RCC 7860 (cell line): ENCODE measurements around the gene MT1H.
A peak's percentile ranks its signal among the peaks of the same experiment; 100 is the strongest.

Experiments used
- DNase-seq: peaks from one replicate; pipeline ENCODE4 v3.0.0-alpha.2; 2015; ENCODE audit warnings: low spot score
- FAIRE-seq: peaks from 2 replicates; lab custom pipeline; 2012; peaks lifted over from hg19 to GRCh38; lab: Jason Lieb, UNC

MT1H gene

DNA sequence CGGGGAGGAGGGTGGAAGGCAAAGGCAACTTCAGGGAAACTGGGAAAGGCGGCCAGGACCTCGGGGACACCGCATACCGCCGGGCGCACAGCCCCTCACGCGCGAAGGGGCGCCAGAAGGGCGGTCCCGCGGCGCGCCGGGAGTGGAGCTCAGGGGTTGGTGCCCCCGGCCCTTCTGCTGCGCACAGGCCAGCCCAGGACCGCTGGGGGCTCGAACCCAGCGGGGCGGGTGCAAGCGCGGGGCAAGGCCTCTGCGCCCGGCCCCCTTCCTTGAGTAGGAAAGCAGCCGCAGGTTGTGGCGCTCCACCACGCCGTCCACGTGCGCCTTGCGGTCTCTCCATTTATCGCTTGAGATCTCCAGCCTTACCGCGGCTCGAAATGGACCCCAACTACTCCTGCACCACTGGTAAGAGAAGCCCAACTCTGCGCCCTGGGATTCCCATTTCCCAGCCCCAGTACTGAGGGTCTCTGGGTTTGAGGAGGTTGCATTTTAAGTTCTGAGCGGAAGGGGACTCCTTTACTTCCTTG, 34.1 kb upstream of the MT1H start:
- DNase-seq (no peak), FAIRE-seq (no peak)

DNA sequence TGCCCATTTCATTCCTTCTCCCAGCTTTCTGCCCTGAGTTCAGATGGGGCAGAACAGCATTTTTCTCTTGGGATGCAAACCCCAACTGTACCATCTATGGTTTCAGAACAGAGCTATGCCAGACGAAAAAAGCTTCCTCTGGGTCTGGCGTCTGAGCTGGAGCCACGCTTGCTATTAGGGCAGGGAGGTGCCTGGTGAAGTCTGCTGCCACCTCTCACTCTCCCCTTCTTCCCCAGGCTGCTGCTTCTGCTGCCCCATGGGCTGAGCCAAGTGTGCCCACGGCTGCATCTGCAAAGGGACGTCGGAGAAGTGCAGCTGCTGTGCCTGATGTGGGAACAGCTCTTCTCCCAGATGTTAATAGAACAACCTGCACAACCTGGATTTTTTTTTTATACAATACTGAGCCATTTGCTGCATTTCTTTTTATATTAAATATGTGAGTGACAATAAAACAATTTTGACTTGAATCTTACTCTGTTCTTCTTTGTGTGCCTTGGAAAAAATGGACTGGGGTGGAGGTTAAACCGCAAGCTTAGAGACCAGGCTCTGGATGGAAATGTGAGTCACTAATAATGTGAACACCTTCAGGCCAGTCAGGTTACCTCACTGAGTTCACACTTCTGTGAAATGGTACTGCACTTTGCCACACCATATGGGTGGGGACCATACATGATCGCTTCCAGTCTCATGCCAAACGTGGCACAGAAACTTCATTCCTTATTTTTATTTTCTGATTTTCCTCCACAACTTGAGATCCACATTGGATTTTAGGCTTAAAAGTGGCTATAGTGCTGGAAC, 32.8 kb upstream of the MT1H start:
- FAIRE-seq, result no peak

DNA sequence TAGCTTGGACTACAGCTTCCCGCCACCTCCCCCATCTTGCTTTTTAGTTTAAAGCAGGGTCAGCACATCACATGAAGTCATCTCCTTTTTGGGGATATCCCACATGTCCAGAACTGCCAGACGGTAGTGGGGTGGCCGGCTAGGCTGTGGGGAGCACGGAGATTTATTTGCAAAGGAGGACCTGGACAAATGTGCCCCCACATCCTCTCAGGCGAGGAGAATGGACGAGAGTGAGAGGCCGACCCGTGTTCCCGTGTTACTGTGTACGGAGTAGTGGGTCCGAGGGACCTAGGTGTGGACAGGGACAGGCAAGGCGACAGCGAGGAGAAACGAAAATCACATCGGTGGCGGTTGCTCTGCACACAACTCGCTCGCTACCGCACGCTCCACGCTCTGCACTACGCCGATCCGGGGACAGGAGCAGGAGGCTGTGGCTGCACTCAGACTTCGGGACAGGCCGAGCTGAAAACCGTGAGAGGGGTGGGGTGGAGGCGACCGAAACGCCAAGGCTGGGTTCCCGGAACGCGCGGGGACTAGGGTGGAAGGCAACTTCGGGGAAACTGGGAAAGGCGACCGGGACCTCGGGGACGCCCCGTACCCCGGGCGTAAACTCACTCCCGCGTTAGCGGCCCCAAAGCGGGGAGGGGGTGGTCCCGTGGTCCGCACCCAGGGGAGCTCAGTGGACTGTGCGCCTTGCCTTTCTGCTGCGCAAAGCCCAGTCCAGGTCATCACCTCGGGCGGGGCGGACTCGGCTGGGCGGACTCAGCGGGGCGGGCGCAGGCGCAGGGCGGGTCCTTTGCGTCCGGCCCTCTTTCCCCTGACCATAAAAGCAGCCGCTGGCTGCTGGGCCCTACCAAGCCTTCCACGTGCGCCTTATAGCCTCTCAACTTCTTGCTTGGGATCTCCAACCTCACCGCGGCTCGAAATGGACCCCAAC, 31.5 kb upstream of the MT1H start, which contains the start of gene MT1A:
Gene MT1A (plus strand): TSS at position 853 of the 937 bp plus-strand sequence. CDS start 73 bp downstream, at position 926.
- DNase-seq (no peak), FAIRE-seq (no peak)

More for the DNA sequence above, 32.8 kb upstream of the MT1H start:
- no peak for DNase-seq

DNA sequence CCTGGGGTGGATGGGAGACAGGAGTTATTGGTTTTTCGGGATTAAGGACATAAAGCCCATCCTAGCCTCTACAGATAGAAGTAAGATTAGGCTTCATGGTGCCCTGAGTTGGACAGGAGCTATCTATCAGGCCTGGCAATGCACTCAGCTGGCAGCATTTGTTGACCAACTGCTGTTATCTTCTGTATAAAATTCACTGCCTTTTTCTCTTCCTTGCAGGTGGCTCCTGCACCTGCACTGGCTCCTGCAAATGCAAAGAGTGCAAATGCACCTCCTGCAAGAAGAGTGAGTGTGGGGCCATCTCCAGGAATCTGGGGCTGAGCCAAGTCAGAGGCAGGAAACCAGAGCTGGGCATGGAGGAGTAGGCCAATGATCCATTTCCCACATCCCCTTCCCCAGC, 30.6 kb upstream of the MT1H start:
- no peak for FAIRE-seq
- DNase-seq, result no peak

DNA sequence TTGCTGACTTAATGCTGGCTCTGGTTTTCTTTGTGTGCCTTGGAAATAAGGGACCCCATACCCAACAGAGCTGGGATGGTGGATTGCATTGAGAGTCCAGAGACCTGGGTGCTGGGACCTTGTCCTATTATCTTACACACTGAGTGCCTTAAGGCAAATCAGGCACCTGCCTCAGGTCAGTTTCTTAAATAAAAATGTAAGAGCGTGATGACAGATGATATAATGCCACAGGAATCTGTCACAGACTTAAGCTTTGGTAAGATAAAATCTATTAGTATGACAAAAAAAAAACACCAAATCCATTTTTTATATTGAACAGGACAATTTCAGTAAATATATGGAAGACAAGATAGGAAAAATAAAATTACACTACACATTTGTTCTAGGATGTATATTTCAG, 29.5 kb upstream of the MT1H start:
- no peak for FAIRE-seq
- no peak for DNase-seq

DNA sequence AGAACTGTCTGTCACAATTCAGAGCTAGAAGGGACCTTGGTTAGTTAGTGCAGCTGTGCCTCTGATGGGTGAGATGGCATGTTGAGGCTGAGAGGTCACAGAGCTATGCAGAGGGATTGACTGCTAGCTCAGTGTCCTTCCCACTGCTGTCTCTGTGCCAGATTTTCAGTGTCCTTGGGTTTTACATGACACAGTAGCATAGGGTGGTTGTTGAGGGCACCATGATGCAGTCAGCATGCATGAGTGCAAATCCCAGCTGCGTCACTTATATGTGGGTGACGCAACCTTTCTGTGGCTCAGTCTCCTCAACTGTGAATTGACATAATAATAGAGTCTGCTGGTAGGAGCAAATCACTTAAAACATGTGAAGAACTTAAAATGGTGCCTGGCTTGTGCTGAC, 28.4 kb upstream of the MT1H start:
- no peak for FAIRE-seq
- DNase-seq, result no peak

DNA sequence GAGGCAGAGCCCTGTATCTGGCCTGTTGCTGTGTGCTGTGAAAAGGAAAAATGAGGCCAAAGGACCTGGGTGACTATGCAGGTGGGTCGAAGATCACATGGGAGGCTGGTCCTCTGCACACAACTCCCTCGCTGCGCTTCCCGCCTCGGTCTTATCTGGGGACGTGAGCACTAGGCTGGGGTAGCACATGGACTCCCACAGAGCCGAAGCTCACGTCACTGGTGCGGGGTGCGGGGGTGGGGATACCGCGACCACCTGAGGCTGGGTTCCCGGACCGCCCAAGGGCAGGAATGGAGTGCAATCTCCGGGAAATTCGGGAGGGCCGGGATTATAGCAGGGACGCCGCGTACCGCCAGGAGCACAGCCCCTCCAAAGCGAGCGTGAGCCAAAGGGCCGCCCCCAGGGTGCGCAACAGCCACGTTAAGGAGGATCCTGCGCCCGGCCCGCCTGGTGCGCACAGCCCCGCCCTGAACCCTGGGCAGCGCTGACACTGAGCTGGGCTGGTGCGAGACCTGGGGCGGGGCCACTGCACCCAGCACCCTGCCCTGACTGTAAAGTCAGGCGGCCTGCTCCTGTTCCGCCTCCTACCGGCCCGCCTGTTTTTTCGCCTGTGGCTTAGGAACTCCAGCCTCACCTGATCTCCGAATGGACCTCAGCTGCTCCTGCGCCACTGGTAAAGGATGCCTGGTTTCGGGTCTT, 26.4 kb upstream of the MT1H start:
- FAIRE-seq, result no peak
- DNase-seq, result peak; percentile 6

DNA sequence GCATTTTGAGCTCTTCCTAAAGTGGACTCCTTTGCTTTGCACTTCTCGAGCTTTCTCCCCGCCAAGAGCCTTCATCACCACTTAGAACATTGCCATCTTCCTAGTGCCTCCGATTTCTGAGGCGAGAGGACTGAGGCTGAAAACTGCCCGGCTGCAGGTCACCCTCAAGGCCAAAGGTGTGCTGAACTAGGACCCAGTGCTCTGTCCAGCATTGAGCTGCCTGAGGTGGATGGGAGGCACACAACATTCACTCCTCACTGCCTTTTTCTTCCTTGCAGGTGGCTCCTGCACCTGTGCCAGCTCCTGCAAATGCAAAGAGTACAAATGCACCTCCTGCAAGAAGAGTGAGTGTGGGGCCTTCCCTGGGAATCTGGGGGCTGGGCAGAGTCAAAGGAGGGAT, 25.8 kb upstream of the MT1H start:
- FAIRE-seq, result no peak

DNA sequence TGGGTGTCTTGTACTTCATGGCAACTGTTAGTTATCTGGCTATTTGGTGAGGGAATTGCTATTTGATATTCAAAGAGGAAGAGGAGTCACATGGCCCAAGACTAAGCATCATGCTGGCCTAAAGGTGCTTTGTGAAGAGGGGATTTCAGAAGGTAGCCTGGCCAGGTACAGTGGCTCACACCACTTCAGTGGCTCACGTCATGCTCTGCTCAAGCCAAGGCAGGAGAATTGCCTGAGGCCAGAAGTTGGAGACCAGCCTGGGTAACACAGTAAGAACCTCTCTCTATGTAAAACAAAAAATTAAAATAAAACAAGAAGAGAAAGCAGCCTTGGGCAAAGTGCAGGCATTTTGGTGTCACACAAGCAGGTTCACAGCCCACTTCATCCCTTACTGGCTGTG, 24.3 kb upstream of the MT1H start:
- DNase-seq (no peak), FAIRE-seq (no peak)

More for the DNA sequence above, 25.8 kb upstream of the MT1H start:
- no peak for DNase-seq

DNA sequence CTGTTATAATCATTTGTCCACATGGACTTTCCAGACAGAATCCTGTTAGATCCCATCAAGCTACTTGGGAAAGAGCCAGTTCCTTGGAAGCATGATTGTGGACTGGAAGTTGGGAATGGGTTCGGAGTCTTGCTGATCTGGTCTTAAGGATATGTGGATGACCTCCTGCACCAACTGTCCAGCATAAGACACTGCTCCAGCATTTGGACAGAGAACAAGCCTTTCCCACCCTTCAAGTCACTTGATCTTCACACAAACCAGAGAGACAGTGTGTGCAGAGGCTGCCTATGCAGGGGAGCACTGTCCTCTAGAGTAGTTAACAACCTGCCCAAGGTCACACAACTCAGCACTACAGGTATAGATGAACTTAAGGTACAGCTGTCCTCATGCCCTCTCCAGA, 23.8 kb upstream of the MT1H start:
- DNase-seq, result no peak
- FAIRE-seq, result no peak

DNA sequence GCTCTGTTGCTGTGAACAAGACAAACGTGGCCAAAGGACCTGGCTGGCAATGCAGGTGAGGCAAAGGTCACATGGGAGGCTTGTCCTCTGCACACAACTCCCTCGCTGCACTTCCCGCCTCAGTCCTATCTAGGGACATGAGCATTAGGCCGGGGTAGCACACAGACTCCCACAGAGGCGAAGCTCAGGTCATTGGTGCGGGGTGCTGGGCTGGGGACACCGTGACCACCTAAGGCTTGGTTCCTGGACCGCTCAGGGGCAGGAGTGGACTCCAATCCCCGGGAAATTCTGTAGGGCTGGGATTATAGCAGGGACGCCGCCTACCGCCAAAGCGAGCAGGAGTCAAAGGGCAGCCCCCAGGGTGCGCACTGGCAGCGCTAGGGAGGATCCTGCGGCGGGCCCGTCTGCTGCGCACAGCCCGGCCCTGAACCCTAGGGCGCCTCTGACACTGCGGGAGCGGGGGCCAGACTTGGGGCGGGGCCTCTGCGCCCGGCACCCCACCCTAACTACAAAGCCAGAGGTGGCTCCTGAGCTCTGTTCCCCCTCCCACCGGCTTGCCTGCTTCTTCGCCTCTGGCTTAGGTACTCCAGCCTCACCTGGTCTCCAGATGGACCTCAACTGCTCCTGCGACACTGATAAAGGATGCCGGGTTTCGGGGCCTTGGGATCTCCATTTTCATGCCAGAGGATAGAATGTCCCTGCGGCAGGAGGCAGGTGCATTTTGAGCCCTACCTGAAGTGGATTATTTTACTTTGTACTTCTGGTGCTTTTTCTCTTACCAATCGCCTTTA, 21.8 kb upstream of the MT1H start:
- FAIRE-seq (no peak), DNase-seq (no peak)

DNA sequence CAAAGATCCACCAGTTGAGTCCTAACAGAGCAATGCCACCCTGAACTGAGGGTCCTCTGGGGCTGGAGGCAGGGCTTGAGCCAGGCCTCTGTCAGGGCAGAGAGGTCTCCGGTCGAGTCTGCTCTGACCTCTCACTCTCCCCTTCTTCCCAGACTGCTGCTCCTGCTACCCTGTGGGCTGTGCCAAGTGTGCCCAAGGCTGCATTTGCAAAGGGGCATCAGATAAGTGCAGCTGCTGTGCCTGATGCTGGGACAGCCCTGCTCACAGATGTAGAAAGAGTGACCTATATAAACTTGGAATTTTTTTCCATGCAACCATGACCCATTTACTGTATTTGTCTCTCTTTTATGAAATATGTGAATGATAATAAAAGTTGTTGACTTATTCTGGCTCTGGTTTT, 20.3 kb upstream of the MT1H start:
- no peak for DNase-seq
- no peak for FAIRE-seq

DNA sequence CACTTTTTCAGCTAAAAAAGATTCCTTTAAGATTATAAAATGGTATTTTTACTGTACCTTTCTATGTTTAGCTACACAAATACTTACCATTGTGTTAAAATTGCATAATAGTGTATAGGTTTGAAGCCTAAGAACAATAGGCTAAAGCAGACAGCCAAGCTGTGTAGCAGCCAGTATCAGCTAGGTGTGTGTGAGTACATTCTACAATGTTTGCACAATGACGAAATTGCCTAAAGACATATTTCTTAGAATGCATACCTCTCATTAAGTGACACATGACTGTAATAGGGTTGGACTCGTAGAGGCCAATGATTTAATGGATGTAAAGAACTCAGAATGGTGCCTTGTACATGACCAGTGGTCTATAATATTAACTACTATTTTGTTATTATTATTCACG, 19.8 kb upstream of the MT1H start:
- DNase-seq (no peak), FAIRE-seq (no peak)

DNA sequence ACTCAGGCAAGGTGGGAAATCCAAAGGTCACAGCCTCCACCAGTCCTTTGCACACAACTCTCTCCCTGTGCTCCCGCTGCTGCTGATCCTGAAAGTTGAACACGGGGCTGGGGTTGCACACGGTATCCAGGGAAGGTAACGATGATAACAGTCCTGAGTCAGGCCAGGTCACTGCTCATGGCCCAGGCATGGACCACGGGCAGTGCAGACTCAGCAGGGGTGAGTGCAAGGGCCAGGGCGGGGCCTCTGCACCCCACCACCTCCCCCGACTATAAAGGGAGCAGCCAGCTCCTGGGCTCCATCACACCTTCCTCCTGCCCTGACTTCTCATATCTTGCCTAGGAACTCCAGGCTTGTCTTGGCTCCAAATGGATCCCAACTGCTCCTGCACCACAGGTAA, 18.0 kb upstream of the MT1H start, which contains the start of gene MT1B:
Gene MT1B (plus strand): TSS at position 301 of the 400 bp plus-strand sequence. CDS start 68 bp downstream, at position 369.
- DNase-seq (no peak), FAIRE-seq (no peak)

DNA sequence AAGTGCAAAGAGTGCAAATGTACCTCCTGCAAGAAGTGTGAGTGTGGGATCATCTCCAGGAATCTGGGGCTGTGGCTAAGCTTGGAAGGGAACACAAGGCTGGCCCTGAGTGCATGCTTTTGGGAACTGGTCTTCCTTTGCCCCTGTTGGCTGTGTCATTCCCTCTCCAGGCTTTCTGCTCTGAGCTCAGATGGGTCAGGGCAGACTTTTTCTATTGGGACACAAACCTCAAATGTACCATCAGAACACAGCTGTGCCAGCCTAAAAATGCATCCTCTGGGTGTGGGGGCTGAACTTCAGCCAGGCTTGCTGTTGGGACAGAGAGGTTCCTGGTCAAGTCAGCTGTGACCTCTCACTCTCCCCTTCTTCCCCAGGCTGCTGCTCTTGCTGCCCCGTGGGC, 17.0 kb upstream of the MT1H start:
- no peak for FAIRE-seq
- DNase-seq, result no peak

DNA sequence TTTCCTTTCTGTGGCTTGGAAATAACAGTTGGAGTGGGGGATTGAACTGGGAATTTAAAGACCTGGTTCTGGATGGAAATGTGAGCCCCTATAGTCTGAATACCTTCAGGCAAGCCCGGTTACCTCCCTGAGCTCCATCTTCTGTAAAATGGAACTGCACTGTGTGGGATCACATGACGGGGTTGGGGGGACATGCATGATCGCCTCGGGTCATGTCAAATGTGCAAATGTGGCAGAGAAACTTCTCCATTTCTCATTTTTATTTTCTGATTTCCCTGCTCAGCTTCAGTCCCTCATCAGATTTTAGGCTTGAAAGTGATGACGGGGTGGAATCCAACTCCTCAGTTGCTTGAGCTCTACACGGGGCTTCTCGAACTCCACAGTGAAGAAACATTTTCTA, 16.4 kb upstream of the MT1H start:
- FAIRE-seq, result no peak
- no peak for DNase-seq

DNA sequence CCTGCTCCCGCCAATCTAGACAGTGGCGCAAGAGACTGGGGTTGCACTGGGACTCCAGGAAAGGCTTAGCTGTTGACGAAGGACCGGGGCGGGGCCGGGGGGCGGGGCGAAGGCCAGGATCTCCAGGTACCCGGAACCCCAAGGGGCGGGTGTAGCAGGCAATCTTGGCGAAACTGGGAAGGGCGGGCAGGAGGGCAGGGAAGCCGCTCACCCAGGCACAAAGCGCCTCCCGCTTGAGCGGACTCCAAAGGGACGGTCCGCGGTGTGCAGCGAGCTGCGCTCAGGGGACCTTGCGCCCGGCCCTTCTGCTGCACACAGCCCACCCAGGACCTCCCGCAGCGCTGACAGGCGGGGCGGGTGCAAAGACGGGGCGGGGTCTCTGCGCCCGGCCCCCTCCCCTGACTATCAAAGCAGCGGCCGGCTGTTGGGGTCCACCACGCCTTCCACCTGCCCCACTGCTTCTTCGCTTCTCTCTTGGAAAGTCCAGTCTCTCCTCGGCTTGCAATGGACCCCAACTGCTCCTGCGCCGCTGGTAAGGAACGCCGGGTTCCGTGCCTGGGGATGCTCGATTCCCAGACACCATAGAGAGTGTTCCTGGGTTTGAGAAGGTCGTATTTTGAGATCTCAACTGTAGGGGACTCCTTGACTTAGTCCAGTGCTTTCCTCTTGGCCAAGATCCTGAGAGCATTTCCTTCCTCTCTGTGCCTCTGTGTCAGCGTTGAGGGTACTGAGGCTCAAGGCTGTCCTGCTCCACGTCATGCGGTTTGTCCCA, 11.9 kb upstream of the MT1H start, which contains the start of gene MT1F:
Gene MT1F (plus strand): TSS at position 405 of the 772 bp plus-strand sequence. CDS start 100 bp downstream, at position 505.
- FAIRE-seq (no peak), DNase-seq (peak; percentile 50)

DNA sequence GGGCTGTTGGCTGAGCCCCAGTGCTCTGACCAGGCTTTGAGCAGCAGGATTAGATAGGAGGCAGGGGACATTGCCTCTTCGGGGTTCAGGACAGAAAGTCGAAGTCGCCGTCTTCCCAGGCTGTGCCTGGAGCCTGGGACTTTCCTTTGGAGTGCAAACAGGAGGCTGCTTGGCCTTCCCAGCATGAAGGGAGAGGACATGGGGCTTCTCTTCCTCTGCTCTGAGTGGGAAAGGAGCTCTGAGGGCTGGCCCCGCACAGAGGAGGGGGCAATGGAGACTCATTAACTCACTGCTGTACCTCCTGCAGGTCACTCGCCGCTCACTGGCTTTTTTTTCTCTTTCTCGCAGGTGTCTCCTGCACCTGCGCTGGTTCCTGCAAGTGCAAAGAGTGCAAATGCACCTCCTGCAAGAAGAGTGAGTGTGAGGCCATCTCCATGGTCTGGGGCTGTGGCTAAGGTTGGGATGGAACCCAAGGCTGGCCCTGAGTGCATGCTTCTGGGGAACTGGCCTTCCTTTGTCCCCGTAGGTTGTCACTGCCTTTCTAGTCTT, 11.2 kb upstream of the MT1H start:
- FAIRE-seq, result no peak
- DNase-seq, result peak; percentile 36
